HCT116 (cell line): ENCODE data around the gene FIBCD1. TPM values are rescaled to one million over a fixed set of nuclear protein-coding genes. Genes with fewer than 3 reads are reported as not detected.

Experiments
- ATAC-seq: fragments of 200-7000 bp; cut with Tn5 transposase; 2 replicates; pipeline ENCODE4 v1.9.1; 2020; ENCODE audit warnings: mild to moderate bottlenecking, moderate library complexity
- Bru-seq: library from RNA; stranded (reverse); fragments of 400-500 nt; gene quantifications from one replicate; lab custom pipeline; 2021; lab: Mats Ljungman, UMichigan
- BruChase-seq, 2 experiments: library from RNA; stranded (reverse); fragments of 400-500 nt; gene quantifications; one replicate each; lab custom pipeline; 2021; lab: Mats Ljungman, UMichigan
- BruUV-seq: library from RNA; stranded (reverse); fragments of 400-500 nt; replicated peaks from 2 replicates; lab custom pipeline; 2021; lab: Mats Ljungman, UMichigan
- CTCF ChIA-PET: fragments of 300-600 bp; sonication (Branson Sonifier 250); formaldehyde crosslinking; loops from one replicate; lab custom pipeline; 2021; ENCODE audit warnings: antibody characterized with exemption; lab: Charles Lee
- POLR2A ChIA-PET: fragments of 300-600, 350-600 bp; sonication (Branson Sonifier 250); formaldehyde crosslinking; loops from one replicate; lab custom pipeline; 2021; ENCODE audit warnings: antibody characterized with exemption; lab: Charles Lee
- RAD21 ChIA-PET, 2 experiments: fragments of 300-600 bp; sonication (Branson Sonifier 250); formaldehyde crosslinking; loops; one replicate each; lab custom pipeline; 2023; ENCODE audit warnings: low total read pairs in 2 of 2; ENCODE audit not compliant: uncharacterized antibody in 2 of 2, unreplicated experiment in 2 of 2, low non-redundant PET in 1 of 2; lab: Charles Lee
- DNase-seq: peaks from one replicate; pipeline ENCODE4 v3.0.0-alpha.2; 2010; ENCODE audit warnings: low read depth, low spot score
- H2AFZ ChIP-seq: fragments of 200-600 bp; shearing (Covaris generic), sonication (generic); 2 replicates; pipeline ENCODE4 v1.6.1; 2017; ENCODE audit warnings: low read depth, mixed run types, mixed read lengths, antibody characterized with exemption, low read length; ENCODE audit not compliant: poor library complexity, severe bottlenecking
- H3K27ac ChIP-seq: 2 replicates; pipeline ENCODE4 v1.5.1; 2012; ENCODE audit warnings: low read depth, low read length
- H3K27me3 ChIP-seq: fragments of 200-600 bp; sonication (generic); 2 replicates; pipeline ENCODE4 v1.6.1; 2016; ENCODE audit warnings: mixed run types, low read length, mixed read lengths; ENCODE audit not compliant: insufficient read depth
- H3K36me3 ChIP-seq, 2 experiments: fragments of 200-500 bp in 1 of 2; fragments of 200-600 bp in 1 of 2; sonication (Bioruptor generic) in 1 of 2; sonication (generic) in 1 of 2; 2 replicates each; pipeline versions ENCODE4 v1.5.1 to v1.6.1; 2014 to 2016; ENCODE audit warnings: low read length in 2 of 2, inconsistent platforms in 1 of 2, mixed read lengths in 1 of 2, mixed run types in 1 of 2; ENCODE audit not compliant: insufficient read depth in 2 of 2, control insufficient read depth in 1 of 2
- H3K4me1 ChIP-seq, 2 experiments: fragments of 200-600 bp in 1 of 2; sonication (generic) in 1 of 2; 2 replicates each; pipeline versions ENCODE4 v1.5.1 to v1.6.1; 2012 to 2017; ENCODE audit warnings: low read length in 2 of 2, inconsistent platforms in 1 of 2, mild to moderate bottlenecking in 1 of 2, mixed read lengths in 1 of 2, mixed run types in 1 of 2, moderate library complexity in 1 of 2; ENCODE audit not compliant: insufficient read depth in 2 of 2, control insufficient read depth in 1 of 2
- H3K4me2 ChIP-seq: fragments of 200-600 bp; sonication (generic); 2 replicates; pipeline ENCODE4 v1.6.1; 2017; ENCODE audit warnings: mixed run types, low read length, mixed read lengths
- H3K4me3 ChIP-seq, 2 experiments: fragments of 200-600 bp in 1 of 2; sonication (generic) in 1 of 2; replicated peaks in 1 of 2; 2 replicates each; pipeline ENCODE4 v1.5.1; 2011 to 2016; ENCODE audit warnings: low read length in 2 of 2, control low read depth in 1 of 2, low read depth in 1 of 2, mild to moderate bottlenecking in 1 of 2, mixed read lengths in 1 of 2, mixed run types in 1 of 2
- H3K79me2 ChIP-seq: fragments of 200-600 bp; sonication (generic); 2 replicates; pipeline ENCODE4 v1.6.1; 2017; ENCODE audit warnings: mild to moderate bottlenecking, mixed run types, low read length, moderate library complexity, mixed read lengths; ENCODE audit not compliant: insufficient read depth
- H3K9ac ChIP-seq: fragments of 200-600 bp; sonication (generic); 2 replicates; pipeline ENCODE4 v1.6.1; 2016; ENCODE audit warnings: low read length, mixed read lengths
- H3K9me2 ChIP-seq: fragments of 200-600 bp; sonication (generic), shearing (Covaris generic); 2 replicates; pipeline ENCODE4 v1.6.1; 2017; ENCODE audit warnings: mixed run types, mild to moderate bottlenecking, moderate library complexity; ENCODE audit not compliant: insufficient read depth
- H3K9me3 ChIP-seq, 2 experiments: fragments of 200-500 bp in 1 of 2; fragments of 200-600 bp in 1 of 2; sonication (Bioruptor generic) in 1 of 2; sonication (generic) in 1 of 2; 2 replicates each; pipeline ENCODE4 v1.6.1; 2014 to 2017; ENCODE audit warnings: low read length in 2 of 2, mixed read lengths in 2 of 2, inconsistent platforms in 1 of 2, low read depth in 1 of 2, mild to moderate bottlenecking in 1 of 2, mixed run types in 1 of 2, moderate library complexity in 1 of 2; ENCODE audit not compliant: control insufficient read depth in 1 of 2, insufficient read depth in 1 of 2
- H4K20me1 ChIP-seq: fragments of 200-600 bp; sonication (generic), shearing (Covaris generic); 2 replicates; pipeline ENCODE4 v1.6.1; 2017; ENCODE audit warnings: mixed run types, mild to moderate bottlenecking, moderate library complexity; ENCODE audit not compliant: insufficient read depth
- EZH2 ChIP-seq: fragments of 200-600 bp; sonication (generic); IDR thresholded peaks from 2 replicates; pipeline ENCODE4 v1.6.1; 2017; ENCODE audit warnings: antibody characterized with exemption, mixed run types
- FOSL1 ChIP-seq: IDR thresholded peaks from 2 replicates; pipeline ENCODE4 v1.6.1; 2012; ENCODE audit warnings: low read depth
- JUND ChIP-seq: IDR thresholded peaks from 2 replicates; pipeline ENCODE4 v1.6.1; 2012
- POLR2A ChIP-seq: IDR thresholded peaks from 2 replicates; pipeline ENCODE4 v1.7.0; 2011; ENCODE audit warnings: borderline replicate concordance; ENCODE audit not compliant: insufficient read depth, insufficient read length; ENCODE audit errors: extremely low read depth
- POLR2AphosphoS5 ChIP-seq: IDR thresholded peaks from 2 replicates; pipeline ENCODE4 v1.6.1; 2011; ENCODE audit warnings: mild to moderate bottlenecking, low read depth, low read length, moderate library complexity
- RAD21 ChIP-seq: IDR thresholded peaks from 2 replicates; pipeline ENCODE4 v1.6.1; 2012; ENCODE audit warnings: low read depth, mild to moderate bottlenecking
- REST ChIP-seq: IDR thresholded peaks from 2 replicates; pipeline ENCODE4 v1.6.1; 2012; ENCODE audit warnings: low read depth
- ZFX ChIP-seq: fragments of 450-650 bp; IDR thresholded peaks from 2 replicates; pipeline ENCODE4 v1.6.1; 2017
- intact Hi-C: fragments of 100-400 bp; cut with micrococcal nuclease; formaldehyde crosslinking; loops from 2 replicates; pipeline ENCODE4 v1.10.0; 2022
- long read RNA-seq: library from polyadenylated mRNA; unstranded; transcript quantifications from one replicate; pipeline ENCODE4 v2.0.0, GENCODE V29; 2021; ENCODE audit not compliant: unreplicated experiment
- polyA plus RNA-seq: library from polyadenylated mRNA; unstranded; fragments of >200 nt; gene quantifications from 2 replicates; pipeline ENCODE4 v1.2.1, GENCODE V29; 2012; ENCODE audit warnings: missing spikeins
- total RNA-seq: library from RNA; stranded (reverse); gene quantifications from one replicate; pipeline ENCODE4 v1.2.1, GENCODE V29; 2021; ENCODE audit not compliant: unreplicated experiment
- TF ChIP-seq, protein P1 (sequence below), 3 experiments: fragments of 200-600 bp in 1 of 3; sonication (generic) in 1 of 3; IDR thresholded peaks in 2 of 3; conservative IDR thresholded peaks in 1 of 3; 2 replicates each; pipeline ENCODE4 v1.5.1; 2012 to 2017; ENCODE audit warnings: low read depth in 2 of 3, low read length in 2 of 3, antibody characterized with exemption in 1 of 3, borderline replicate concordance in 1 of 3, control low read depth in 1 of 3, mild to moderate bottlenecking in 1 of 3, mixed read lengths in 1 of 3, mixed run types in 1 of 3, moderate library complexity in 1 of 3; ENCODE audit not compliant: insufficient read depth in 1 of 3

Gene FIBCD1, protein sequence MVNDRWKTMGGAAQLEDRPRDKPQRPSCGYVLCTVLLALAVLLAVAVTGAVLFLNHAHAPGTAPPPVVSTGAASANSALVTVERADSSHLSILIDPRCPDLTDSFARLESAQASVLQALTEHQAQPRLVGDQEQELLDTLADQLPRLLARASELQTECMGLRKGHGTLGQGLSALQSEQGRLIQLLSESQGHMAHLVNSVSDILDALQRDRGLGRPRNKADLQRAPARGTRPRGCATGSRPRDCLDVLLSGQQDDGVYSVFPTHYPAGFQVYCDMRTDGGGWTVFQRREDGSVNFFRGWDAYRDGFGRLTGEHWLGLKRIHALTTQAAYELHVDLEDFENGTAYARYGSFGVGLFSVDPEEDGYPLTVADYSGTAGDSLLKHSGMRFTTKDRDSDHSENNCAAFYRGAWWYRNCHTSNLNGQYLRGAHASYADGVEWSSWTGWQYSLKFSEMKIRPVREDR
- total RNA-seq (26.1 TPM), Bru-seq, nascent RNA (percentile 42 among the genes with signal in this experiment), BruChase-seq, experiment 1, labeled RNA remaining after a 6-hour chase (percentile 59 among the genes with signal in this experiment), BruChase-seq, experiment 2, labeled RNA remaining after a 2-hour chase (percentile 47 among the genes with signal in this experiment)
- polyA plus RNA-seq, result 34.9 and 46.5 TPM in 2 replicates
- long read RNA-seq, partial matches to known transcripts, result 4 of 23 reads
- long read RNA-seq, other reads (novel, unspliced or antisense), result 13 of 23 reads

GRCh38 chr9:130938652-130939404, at the start of gene FIBCD1:
Gene FIBCD1, minus strand, starts transcription at chr9:130939247. Its CDS starts 640 bp downstream, at chr9:130938607.
- Histone ChIP-seq H3K79me2 (no peaks in the 10 kb centered on the region), H3K4me1 (peaks cover 27 to 55% of the 10 kb centered on the region in 2 experiments), H3K27ac (peak within 1 kb of the TSS; percentile 42), H2AFZ (peak within 1 kb of the TSS; percentile 82), H3K27me3 (no peaks in the 10 kb centered on the region), H3K9me3 (no peaks in the 10 kb centered on the region), H3K9ac (peak within 1 kb of the TSS; percentile 61), H3K36me3 (no peaks in the 10 kb centered on the region), H3K4me2 (peak within 1 kb of the TSS; percentile 93), H3K9me2 (no peaks in the 10 kb centered on the region), H3K4me3 (peak within 1 kb of the TSS; percentile 58 to 77), H4K20me1 (no peaks in the 10 kb centered on the region)
- CTCF ChIA-PET, result interaction anchor here (1.0 kb wide), 1 partner anchor 69 kb away, joined by 3 read pairs; no protein-coding TSS in a partner anchor
- DNase-seq (peak; percentile 29), ATAC-seq (peak; percentile 65)
- POLR2A ChIA-PET, result no interaction called here
- no peak for TF ChIP-seq RAD21
- TF ChIP-seq POLR2AphosphoS5, result peak; percentile 69
- TF ChIP-seq POLR2A, result no peak
- TF ChIP-seq FOSL1, result no peak
- no peak for TF ChIP-seq EZH2
- TF ChIP-seq, protein P1, sequence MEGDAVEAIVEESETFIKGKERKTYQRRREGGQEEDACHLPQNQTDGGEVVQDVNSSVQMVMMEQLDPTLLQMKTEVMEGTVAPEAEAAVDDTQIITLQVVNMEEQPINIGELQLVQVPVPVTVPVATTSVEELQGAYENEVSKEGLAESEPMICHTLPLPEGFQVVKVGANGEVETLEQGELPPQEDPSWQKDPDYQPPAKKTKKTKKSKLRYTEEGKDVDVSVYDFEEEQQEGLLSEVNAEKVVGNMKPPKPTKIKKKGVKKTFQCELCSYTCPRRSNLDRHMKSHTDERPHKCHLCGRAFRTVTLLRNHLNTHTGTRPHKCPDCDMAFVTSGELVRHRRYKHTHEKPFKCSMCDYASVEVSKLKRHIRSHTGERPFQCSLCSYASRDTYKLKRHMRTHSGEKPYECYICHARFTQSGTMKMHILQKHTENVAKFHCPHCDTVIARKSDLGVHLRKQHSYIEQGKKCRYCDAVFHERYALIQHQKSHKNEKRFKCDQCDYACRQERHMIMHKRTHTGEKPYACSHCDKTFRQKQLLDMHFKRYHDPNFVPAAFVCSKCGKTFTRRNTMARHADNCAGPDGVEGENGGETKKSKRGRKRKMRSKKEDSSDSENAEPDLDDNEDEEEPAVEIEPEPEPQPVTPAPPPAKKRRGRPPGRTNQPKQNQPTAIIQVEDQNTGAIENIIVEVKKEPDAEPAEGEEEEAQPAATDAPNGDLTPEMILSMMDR (IDR thresholded peaks at IDR 0.05 in 2 of 3, conservative IDR thresholded peaks at IDR 0.05 in 1 of 3; ENCODE audit: borderline replicate concordance in 1 of 3, insufficient read depth in 1 of 3, low read depth in 2 of 3, low read length in 2 of 3), result peak in 2 of 3 experiments; percentile 27 to 47; a peak in 3 of 6 replicates
- TF ChIP-seq ZFX, result 0 out of 2 replicates have a peak, but pooled peaks have one; percentile 17
- no peak for TF ChIP-seq JUND
- no peak for TF ChIP-seq REST
- intact Hi-C loops, result no loop called here
- RAD21 ChIA-PET, result interaction anchor here in 1 of 2 experiments (1.2 kb wide), 1 partner anchor 69 kb away, joined by 3 read pairs; no protein-coding TSS in a partner anchor
- BruUV-seq, result no TSS peak
